ENCODE data around the gene EEF2KMT.
A peak's percentile ranks its signal among the peaks of the same experiment; 100 is the strongest.
"Not testable (repeated sequence)": the region's sequence is repeated elsewhere in the genome, so short reads cannot be mapped to it uniquely, and the experiment has no call there.

Gene EEF2KMT

DNA sequence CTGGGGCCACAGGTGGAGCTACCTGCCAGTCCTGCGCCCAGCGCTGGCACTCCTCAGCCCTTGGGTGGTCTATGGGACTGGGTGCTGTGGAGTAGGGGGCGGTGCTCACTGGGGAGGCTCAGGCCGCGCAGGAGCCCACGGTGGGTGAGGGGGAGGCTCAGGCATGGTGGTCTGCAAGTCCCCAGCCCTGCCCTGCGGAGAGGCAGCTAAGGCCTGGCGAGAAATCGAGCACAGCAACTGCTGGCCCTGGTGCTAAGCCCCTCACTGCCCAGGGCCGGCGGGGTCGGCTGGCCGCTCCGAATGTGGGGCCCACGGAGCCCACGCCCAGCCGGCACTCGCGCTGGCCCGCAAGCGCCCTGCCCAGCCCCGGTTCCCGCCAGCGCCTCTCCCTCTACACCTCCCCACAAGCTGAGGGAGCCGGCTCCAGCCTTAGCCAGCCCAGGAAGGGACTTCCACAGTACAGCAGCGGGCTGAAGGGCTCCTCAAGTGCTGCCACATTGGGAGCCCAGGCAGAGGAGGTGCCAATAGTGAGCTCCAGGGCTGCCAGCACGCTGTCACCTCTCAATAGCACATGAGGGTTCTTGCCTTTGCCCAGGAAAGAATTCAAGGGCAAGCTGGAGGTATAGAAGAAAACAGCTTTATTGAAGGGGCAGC is 11.0 kb upstream of the EEF2KMT start:
- no peaks in the 10 kb centered on the region for H3K4me1 ChIP-seq (ENCODE audit: control insufficient read depth, insufficient read depth, low read length)
- no peak overlapping the region for H3K9ac ChIP-seq (ENCODE audit: low read length)
- no peaks in the 10 kb centered on the region for H3K27me3 ChIP-seq (ENCODE audit: control insufficient read depth, insufficient read depth, low read length)
- H3K36me3 ChIP-seq (ENCODE audit: control insufficient read depth, insufficient read depth, low read length), result no peaks in the 10 kb centered on the region
- H3K4me3 ChIP-seq (ENCODE audit: low read length), result no peak overlapping the region
- H3K27ac ChIP-seq (ENCODE audit: low read depth, low read length), result no peak overlapping the region

DNA sequence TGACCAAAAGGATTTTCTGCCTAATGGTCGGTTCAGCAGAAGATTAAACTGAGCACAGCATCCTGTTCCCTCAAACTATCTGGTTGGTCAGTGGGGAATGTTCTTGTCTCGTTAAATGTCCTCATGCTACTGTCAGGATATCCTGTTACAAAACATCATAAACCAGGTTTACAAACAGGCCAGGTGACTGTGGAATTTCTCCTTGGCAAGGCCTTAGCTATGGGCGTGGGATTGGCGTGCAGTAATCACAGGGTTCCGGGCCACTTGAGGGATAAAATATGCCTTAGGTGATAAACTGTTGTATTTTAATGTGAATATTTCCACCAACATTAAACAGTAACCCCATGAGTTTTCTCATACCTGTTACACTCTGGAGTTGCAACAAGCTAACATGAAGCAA is 7.4 kb upstream of the EEF2KMT start:
- not testable (repeated sequence) for H3K4me1 ChIP-seq (ENCODE audit: control insufficient read depth, insufficient read depth, low read length); H3K9ac ChIP-seq (ENCODE audit: low read length); H3K27ac ChIP-seq (ENCODE audit: low read depth, low read length); H3K36me3 ChIP-seq (ENCODE audit: control insufficient read depth, insufficient read depth, low read length); H3K27me3 ChIP-seq (ENCODE audit: control insufficient read depth, insufficient read depth, low read length); H3K4me3 ChIP-seq (ENCODE audit: low read length)

DNA sequence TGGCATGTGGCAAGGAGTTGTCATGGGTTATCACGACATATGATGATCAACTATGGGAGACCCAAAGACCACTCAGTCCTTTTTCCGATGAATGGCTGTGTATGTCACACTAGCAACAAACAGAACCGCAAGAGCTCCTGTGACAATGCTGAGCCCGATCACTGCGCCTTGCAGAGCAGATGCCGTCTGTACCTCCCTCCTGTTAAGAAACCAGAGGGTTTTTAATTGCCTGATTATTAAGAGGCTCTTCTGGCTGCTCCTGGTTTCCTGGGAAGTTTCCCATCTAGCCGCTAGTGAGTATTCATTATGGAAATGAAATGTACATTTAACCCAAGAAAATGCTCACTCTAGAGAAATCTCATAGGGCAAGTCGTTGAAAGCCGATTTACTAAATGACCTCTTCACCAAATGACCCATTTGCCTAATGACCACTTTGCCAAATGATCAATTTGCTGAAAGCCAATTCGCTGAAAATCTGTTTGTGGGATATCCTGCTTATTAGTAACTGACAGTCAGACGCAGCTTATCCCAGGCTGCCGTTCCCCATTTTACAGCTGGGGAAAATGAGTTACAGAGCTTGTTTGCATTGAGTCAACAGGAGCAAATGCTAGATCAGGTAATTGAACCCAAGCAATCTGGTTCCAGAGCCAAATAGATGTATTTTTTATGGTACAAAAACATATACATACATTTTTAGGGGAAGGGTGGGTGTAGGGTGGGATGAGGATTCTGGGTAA is 5.9 kb upstream of the EEF2KMT start:
- not testable (repeated sequence) for H3K27me3 ChIP-seq (ENCODE audit: control insufficient read depth, insufficient read depth, low read length); H3K4me3 ChIP-seq (ENCODE audit: low read length); H3K27ac ChIP-seq (ENCODE audit: low read depth, low read length); H3K36me3 ChIP-seq (ENCODE audit: control insufficient read depth, insufficient read depth, low read length); H3K4me1 ChIP-seq (ENCODE audit: control insufficient read depth, insufficient read depth, low read length); H3K9ac ChIP-seq (ENCODE audit: low read length)

- H3K4me3 ChIP-seq (ENCODE audit: low read length); H3K27ac ChIP-seq (ENCODE audit: low read depth, low read length); H3K27me3 ChIP-seq (ENCODE audit: control insufficient read depth, insufficient read depth, low read length); H3K9ac ChIP-seq (ENCODE audit: low read length); H3K4me1 ChIP-seq (ENCODE audit: control insufficient read depth, insufficient read depth, low read length); H3K36me3 ChIP-seq (ENCODE audit: control insufficient read depth, insufficient read depth, low read length): not testable (repeated sequence)
These were observed 1.6 kb upstream of the EEF2KMT start for GRCh38 chr16:5099174-5099573.

GRCh38 chr16:5098221-5099159 is 895 bp upstream of the EEF2KMT start:
- H3K27ac ChIP-seq (ENCODE audit: low read depth, low read length), result peak overlapping the region; percentile 83
- H3K27me3 ChIP-seq (ENCODE audit: control insufficient read depth, insufficient read depth, low read length); H3K9ac ChIP-seq (ENCODE audit: low read length); H3K4me1 ChIP-seq (ENCODE audit: control insufficient read depth, insufficient read depth, low read length); H3K36me3 ChIP-seq (ENCODE audit: control insufficient read depth, insufficient read depth, low read length): not testable (repeated sequence)
- H3K4me3 ChIP-seq (ENCODE audit: low read length), result peak overlapping the region; percentile 71

GRCh38 chr16:5097061-5097469 is 530 bp downstream of the EEF2KMT start:
- H3K4me3 ChIP-seq (ENCODE audit: low read length), result peak overlapping the region; percentile 50
- not testable (repeated sequence) for H3K27me3 ChIP-seq (ENCODE audit: control insufficient read depth, insufficient read depth, low read length); H3K4me1 ChIP-seq (ENCODE audit: control insufficient read depth, insufficient read depth, low read length); H3K36me3 ChIP-seq (ENCODE audit: control insufficient read depth, insufficient read depth, low read length); H3K9ac ChIP-seq (ENCODE audit: low read length)
- peak overlapping the region; percentile 52 for H3K27ac ChIP-seq (ENCODE audit: low read depth, low read length)

DNA sequence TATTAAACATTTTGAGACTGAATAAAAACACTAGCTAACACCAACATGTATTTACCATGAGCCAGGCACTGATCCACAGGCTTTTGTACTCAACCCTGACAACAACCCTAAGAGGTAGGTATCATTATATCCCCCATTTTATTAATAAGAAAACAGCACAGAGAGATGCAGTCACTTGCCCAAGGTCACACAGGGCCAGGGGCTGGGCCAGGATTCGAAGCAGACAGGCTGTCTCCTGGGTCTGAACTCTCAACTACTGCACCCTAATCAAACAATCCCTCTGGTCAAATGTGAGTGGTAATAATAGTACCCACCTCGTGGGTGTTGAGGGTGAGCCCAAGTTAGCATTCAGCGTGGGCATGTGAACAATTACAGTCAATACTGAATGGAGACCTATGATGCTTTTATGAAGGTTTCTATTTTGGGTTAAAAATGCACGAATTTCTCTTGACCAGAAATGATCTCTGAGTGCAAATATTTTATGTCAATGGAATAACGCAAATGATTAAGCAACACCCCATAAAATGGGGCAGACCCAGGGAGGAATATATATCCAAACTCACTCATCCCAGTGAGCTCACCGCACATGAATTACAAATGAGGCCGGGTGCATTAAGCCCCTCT is 1.0 kb downstream of the EEF2KMT start:
- peak overlapping the region; percentile 50 for H3K4me3 ChIP-seq (ENCODE audit: low read length)
- not testable (repeated sequence) for H3K27ac ChIP-seq (ENCODE audit: low read depth, low read length); H3K27me3 ChIP-seq (ENCODE audit: control insufficient read depth, insufficient read depth, low read length); H3K4me1 ChIP-seq (ENCODE audit: control insufficient read depth, insufficient read depth, low read length); H3K36me3 ChIP-seq (ENCODE audit: control insufficient read depth, insufficient read depth, low read length); H3K9ac ChIP-seq (ENCODE audit: low read length)

DNA sequence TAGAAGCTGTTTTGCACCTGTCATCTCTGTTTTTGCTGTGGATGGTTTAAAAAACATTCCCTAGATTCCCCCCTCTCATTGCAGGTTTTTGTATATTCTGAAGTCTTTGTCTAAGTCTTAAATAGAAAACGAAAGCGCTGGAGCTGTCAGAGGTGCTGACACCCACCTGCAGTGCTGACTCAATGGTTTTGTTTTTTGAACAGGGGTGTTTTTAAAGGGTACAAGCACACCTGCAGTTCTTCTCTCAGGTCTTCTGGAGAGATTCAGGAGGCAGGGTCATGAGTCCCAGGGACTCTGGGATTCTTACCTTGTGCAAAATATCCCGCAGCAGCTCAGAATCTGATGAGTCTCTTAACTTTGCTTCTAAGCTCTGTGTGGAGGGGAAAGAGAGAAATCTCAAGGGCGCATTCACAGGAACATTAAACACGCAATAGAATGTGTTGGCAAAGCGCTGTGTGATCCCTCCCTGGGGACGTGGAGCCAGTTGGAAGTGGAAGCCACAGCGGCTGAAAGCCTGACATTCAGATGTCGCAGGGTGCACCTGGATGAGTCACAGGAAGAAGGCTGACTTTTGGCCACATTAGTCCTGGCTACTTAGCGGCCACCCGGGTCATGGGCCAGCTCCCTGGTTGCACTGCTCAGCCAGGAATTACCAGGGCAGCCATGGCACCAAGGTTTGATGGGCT is 2.3 kb downstream of the EEF2KMT start:
- H3K4me1 ChIP-seq (ENCODE audit: control insufficient read depth, insufficient read depth, low read length); H3K9ac ChIP-seq (ENCODE audit: low read length); H3K4me3 ChIP-seq (ENCODE audit: low read length); H3K27ac ChIP-seq (ENCODE audit: low read depth, low read length); H3K27me3 ChIP-seq (ENCODE audit: control insufficient read depth, insufficient read depth, low read length); H3K36me3 ChIP-seq (ENCODE audit: control insufficient read depth, insufficient read depth, low read length): not testable (repeated sequence)

GRCh38 chr16:5093746-5094145 is 3.8 kb downstream of the EEF2KMT start:
- not testable (repeated sequence) for H3K4me1 ChIP-seq (ENCODE audit: control insufficient read depth, insufficient read depth, low read length); H3K27me3 ChIP-seq (ENCODE audit: control insufficient read depth, insufficient read depth, low read length); H3K27ac ChIP-seq (ENCODE audit: low read depth, low read length); H3K9ac ChIP-seq (ENCODE audit: low read length); H3K4me3 ChIP-seq (ENCODE audit: low read length); H3K36me3 ChIP-seq (ENCODE audit: control insufficient read depth, insufficient read depth, low read length)

GRCh38 chr16:5093081-5093480 is 4.5 kb downstream of the EEF2KMT start:
- H3K4me1 ChIP-seq (ENCODE audit: control insufficient read depth, insufficient read depth, low read length); H3K4me3 ChIP-seq (ENCODE audit: low read length); H3K27ac ChIP-seq (ENCODE audit: low read depth, low read length): not testable (repeated sequence)

DNA sequence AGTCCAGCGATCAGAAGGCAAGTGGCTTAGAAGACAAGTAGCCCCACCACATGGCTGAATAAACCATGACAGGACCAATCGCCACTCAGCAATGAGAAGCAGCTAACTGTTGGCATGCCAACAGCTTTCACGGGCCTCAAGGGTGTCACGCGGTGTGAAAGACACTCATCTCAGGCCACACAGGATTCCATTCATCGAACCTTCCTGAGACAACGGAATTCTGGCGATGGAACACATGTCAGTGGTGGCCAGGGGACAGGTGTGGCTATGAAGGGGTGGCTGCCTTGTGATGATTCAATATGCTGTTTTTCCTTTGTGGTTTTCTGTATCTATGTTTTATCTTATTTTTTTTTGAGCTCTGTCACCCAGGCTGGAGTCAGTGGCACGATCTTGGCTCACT is 7.0 kb downstream of the EEF2KMT start:
- H3K4me1 ChIP-seq (ENCODE audit: control insufficient read depth, insufficient read depth, low read length); H3K27ac ChIP-seq (ENCODE audit: low read depth, low read length); H3K4me3 ChIP-seq (ENCODE audit: low read length); H3K27me3 ChIP-seq (ENCODE audit: control insufficient read depth, insufficient read depth, low read length); H3K36me3 ChIP-seq (ENCODE audit: control insufficient read depth, insufficient read depth, low read length); H3K9ac ChIP-seq (ENCODE audit: low read length): not testable (repeated sequence)

More at GRCh38 chr16:5093081-5093480, 4.5 kb downstream of the EEF2KMT start:
- H3K36me3 ChIP-seq (ENCODE audit: control insufficient read depth, insufficient read depth, low read length); H3K9ac ChIP-seq (ENCODE audit: low read length); H3K27me3 ChIP-seq (ENCODE audit: control insufficient read depth, insufficient read depth, low read length): not testable (repeated sequence)

Data from rectal smooth muscle tissue (tissue), 1 donor.